HepG2 (cell line): ENCODE data around the gene EPC1. TPM values are rescaled to one million over a fixed set of nuclear protein-coding genes. Genes with fewer than 3 reads are reported as not detected.
A peak's percentile ranks its signal among the peaks of the same experiment; 100 is the strongest.

ENCODE experiments used
- AGO1 ChIP-seq: fragments of 200-400 bp; formaldehyde crosslinking; IDR thresholded peaks from 2 replicates; pipeline ENCODE4 v1.6.1; 2017; ENCODE audit warnings: mild to moderate bottlenecking, low read depth, low read length, moderate library complexity; ENCODE audit not compliant: poor library complexity, severe bottlenecking
- HIC2 ChIP-seq: sonication (generic); formaldehyde crosslinking; IDR thresholded peaks from 2 replicates; pipeline ENCODE4 v1.9.0; 2022; ENCODE audit warnings: low read depth, missing genetic modification reagents
- KAT8 ChIP-seq: IDR thresholded peaks from 2 replicates; pipeline ENCODE4 v1.6.1; 2016; ENCODE audit warnings: missing genetic modification reagents, missing compliant biosample characterization
- KDM2A ChIP-seq: sonication (generic); formaldehyde crosslinking; IDR thresholded peaks from 2 replicates; pipeline ENCODE4 v1.4.0; 2020; ENCODE audit warnings: low read depth, missing genetic modification reagents, borderline replicate concordance
- MEF2D ChIP-seq: sonication (generic); formaldehyde crosslinking; IDR thresholded peaks from 2 replicates; pipeline ENCODE4 v1.5.1; 2020; ENCODE audit warnings: mild to moderate bottlenecking, missing genetic modification reagents
- NR2C2 ChIP-seq: sonication (generic); formaldehyde crosslinking; IDR thresholded peaks from 2 replicates; pipeline ENCODE4 v1.4.0; 2020; ENCODE audit warnings: missing genetic modification reagents, mild to moderate bottlenecking, moderate library complexity, borderline replicate concordance
- NR2F6 ChIP-seq, 2 experiments: IDR thresholded peaks; 2 replicates each; pipeline ENCODE4 v1.6.1; 2016; ENCODE audit warnings: antibody characterized with exemption in 1 of 2, mild to moderate bottlenecking in 1 of 2
- PRMT3 ChIP-seq: sonication (generic); formaldehyde crosslinking; IDR thresholded peaks from 2 replicates; pipeline ENCODE4 v1.8.1; 2022; ENCODE audit warnings: low read depth, mild to moderate bottlenecking, moderate library complexity, missing genetic modification reagents, borderline replicate concordance
- RERE ChIP-seq: IDR thresholded peaks from 2 replicates; pipeline ENCODE4 v1.6.1; 2016; ENCODE audit warnings: low read depth, missing genetic modification reagents, missing compliant biosample characterization
- RXRB ChIP-seq: IDR thresholded peaks from 2 replicates; pipeline ENCODE4 v1.6.1; 2016; ENCODE audit warnings: borderline replicate concordance, missing genetic modification reagents, missing compliant biosample characterization
- SRSF4 ChIP-seq: fragments of 200-400 bp; formaldehyde crosslinking; IDR thresholded peaks from one replicate; pipeline ENCODE4 v1.6.1; 2018; ENCODE audit warnings: mild to moderate bottlenecking, low read depth, low read length, moderate library complexity; ENCODE audit not compliant: poor library complexity, severe bottlenecking
- ZBTB39 ChIP-seq: sonication (generic); formaldehyde crosslinking; IDR thresholded peaks from 2 replicates; pipeline ENCODE4 v1.5.0; 2020; ENCODE audit warnings: missing genetic modification reagents
- ZBTB46 ChIP-seq: sonication (generic); formaldehyde crosslinking; IDR thresholded peaks from 2 replicates; pipeline ENCODE4 v1.4.0; 2020; ENCODE audit warnings: mild to moderate bottlenecking, missing genetic modification reagents, borderline replicate concordance
- ZNF230 ChIP-seq: sonication (generic); formaldehyde crosslinking; IDR thresholded peaks from 2 replicates; pipeline ENCODE4 v1.4.0; 2020; ENCODE audit warnings: mild to moderate bottlenecking, missing genetic modification reagents
- ZNF484 ChIP-seq: sonication (generic); formaldehyde crosslinking; IDR thresholded peaks from 2 replicates; pipeline ENCODE4 v1.5.1; 2020; ENCODE audit warnings: mild to moderate bottlenecking, low read depth, missing genetic modification reagents, borderline replicate concordance
- ZNF556 ChIP-seq: sonication (generic); formaldehyde crosslinking; IDR thresholded peaks from 2 replicates; pipeline ENCODE4 v1.4.0; 2020; ENCODE audit warnings: mild to moderate bottlenecking, missing genetic modification reagents, borderline replicate concordance
- ZNF720 ChIP-seq: sonication (generic); formaldehyde crosslinking; IDR thresholded peaks from 2 replicates; pipeline ENCODE4 v1.4.0; 2020; ENCODE audit warnings: missing genetic modification reagents
- polyA plus RNA-seq, 8 experiments: library from polyadenylated mRNA; depleted of rRNA in 3 of 8; stranded (reverse) in 7 of 8; unstranded in 1 of 8; fragments of >200 nt; fragmentation: Illumina TruSeq in 4 of 8; extraction: Trizol in 4 of 8; gene quantifications; 2 replicates each; pipeline versions ENCODE4 v1.2.1 to v1.2.3, GENCODE V29; 2011 to 2016; ENCODE audit warnings: low read depth in 4 of 8, missing spikeins in 1 of 8, mixed read lengths in 1 of 8; ENCODE audit not compliant: insufficient read depth in 1 of 8
- total RNA-seq, 5 experiments: library from RNA; depleted of rRNA; stranded (reverse); fragments of >200 nt; fragmentation: Illumina TruSeq; extraction: Trizol; gene quantifications; 2 replicates each; pipeline ENCODE4 v1.2.3, GENCODE V29; 2016; ENCODE audit warnings: low read depth in 1 of 5

Gene EPC1
- total and polyA plus RNA-seq, 2 of the 13 experiments (the other 11 are each of a cell fraction or from before 2014, with no cell fraction given): 28.7 to 44.2 TPM

GRCh38 chr10:32346551-32347362 is at the start of gene EPC1 (continued):
- TF ChIP-seq NR2F6 (IDR thresholded peaks at IDR 0.05) (no peak), NR2F6 (CRISPR knock-in tag; IDR thresholded peaks at IDR 0.05) (no peak), NR2C2 (CRISPR knock-in tag) (no peak), RXRB (CRISPR knock-in tag) (no peak), MEF2D (CRISPR knock-in tag) (no peak), SRSF4 (no peak), PRMT3 (CRISPR knock-in tag) (peak; percentile 44; the same call in 1 of the 2 replicates), ZNF484 (CRISPR knock-in tag) (no peak), RERE (no peak), KAT8 (CRISPR knock-in tag) (peak; percentile 86), AGO1 (no peak), ZNF230 (CRISPR knock-in tag) (no peak), ZNF556 (CRISPR knock-in tag) (no peak), KDM2A (CRISPR knock-in tag) (peak; percentile 75; the same call in 1 of the 2 replicates), HIC2 (CRISPR knock-in tag) (no peak; the same call in 1 of the 2 replicates), ZNF720 (CRISPR knock-in tag) (no peak), ZBTB39 (CRISPR knock-in tag) (no peak), ZBTB46 (CRISPR knock-in tag) (no peak)
